ENCODE measurements around the gene COX19.

The COX19 gene

DNA sequence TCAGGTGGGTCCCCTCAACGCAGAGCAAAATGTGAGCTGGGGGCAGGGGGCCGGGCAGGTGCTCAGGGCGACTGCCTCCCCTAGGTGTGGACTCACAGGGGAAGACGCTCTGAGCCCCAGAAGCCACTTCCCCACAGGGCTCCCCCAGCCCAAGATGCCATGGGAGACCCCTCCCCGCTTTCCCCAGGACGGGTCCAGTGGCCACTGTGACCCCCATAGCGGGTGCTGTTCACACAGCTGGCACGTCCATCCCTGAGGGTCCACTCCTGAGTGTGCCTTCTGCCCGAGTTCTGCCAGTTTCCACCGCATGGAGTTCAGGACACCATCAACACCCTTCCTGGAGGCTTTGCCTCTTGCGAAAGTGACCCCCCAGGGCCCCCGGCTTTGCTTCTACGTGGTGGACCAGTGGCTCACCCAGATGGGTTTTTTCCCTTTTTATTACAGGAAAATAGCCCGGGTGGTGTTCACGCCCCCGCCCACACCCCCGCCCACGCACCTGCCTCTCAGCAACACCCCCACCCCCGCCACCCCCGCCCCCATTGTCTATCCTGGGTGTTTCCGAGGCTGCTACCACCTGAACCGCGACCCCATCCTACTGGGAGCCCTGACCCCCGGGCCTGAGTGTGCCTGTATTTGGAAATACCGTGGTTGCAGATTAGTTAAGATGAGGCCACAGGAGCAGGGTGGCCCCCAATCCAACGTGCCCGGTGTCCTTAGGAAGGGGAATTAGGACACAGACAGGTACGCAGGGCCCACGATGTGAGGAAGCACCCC, 52.8 kb downstream of the COX19 start:
- peak; percentile 45 to 55 (median 48) for DNase-seq

DNA sequence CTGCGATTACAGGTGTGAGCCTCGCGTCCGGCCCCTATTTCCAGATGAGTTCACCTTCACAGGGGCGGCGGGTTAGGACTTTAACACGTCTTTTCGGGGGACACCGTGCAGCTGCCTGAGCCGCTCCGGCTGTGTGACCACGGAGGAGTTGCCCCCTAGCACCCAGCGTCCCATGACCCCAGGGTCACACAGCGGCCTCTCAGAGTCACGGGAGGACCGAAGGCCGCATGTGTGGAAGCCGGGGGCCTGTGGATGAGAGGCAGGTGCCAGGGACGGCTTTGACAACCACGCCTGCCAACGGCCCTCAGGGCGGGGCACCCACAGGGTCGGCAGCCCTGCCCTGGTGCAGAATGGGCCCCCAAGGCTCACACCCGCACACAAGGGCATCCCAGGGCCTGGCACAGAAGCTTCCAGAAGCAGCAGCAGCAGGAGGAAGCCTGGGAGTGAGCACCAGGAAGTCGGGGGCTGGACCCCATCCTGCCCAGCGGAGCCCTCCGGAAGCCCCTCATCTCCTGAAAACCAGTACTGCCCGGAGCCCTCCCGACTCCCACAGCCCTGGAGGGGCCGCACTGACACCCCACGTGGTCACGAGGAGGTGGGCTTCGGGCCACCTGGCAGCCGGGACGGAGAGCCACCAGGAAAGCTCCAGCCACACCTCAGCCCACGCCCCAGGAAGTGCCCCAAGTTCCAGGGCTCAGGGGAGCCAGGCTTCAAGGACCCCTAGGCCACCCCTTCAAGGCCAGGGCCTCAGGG, 53.6 kb downstream of the COX19 start:
- DNase-seq, result no peak

DNA sequence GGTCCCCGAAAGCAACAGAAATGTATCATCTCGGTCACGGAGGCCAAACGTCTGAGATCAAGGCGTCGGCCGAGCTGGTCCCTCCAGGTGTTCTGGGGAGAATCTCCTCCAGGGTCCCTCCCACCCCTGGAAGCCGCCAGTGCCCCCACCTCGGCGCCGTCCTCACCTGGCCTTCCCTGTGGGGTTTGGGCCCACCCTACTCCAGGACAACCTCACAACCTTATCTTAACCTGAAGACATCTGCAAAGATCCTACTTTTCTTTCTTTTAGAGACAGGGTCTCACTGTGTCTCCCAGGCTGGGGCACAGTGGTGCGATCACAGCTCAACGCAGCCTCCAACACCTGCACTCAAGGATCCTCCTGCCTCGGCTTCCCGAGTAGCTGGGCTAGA, 54.3 kb downstream of the COX19 start:
- DNase-seq, result no peak

GRCh38 chr7:920351-921070, 54.8 kb downstream of the COX19 start:
- no peak for DNase-seq

GRCh38 chr7:919924-920341, 55.4 kb downstream of the COX19 start:
- DNase-seq, result no peak

GRCh38 chr7:919114-919442, 56.3 kb downstream of the COX19 start:
- no peak for DNase-seq

GRCh38 chr7:918441-919113, 56.8 kb downstream of the COX19 start:
- DNase-seq, result no peak

DNA sequence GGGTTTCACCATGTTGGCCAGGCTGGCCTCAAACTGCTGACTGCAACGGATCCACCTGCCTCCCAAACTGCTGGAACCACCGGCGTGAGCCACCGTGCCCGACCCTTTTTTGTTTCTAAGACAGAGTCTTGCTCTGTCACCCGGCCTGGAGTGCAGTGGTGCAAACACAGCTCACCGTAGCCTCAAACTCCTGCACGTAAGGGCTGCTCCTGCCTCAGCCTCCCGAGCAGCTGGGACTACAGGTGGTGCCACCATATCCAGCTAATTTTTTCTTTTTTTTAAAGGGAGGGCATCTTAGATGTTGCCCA, 57.3 kb downstream of the COX19 start:
- DNase-seq, result no peak

DNA sequence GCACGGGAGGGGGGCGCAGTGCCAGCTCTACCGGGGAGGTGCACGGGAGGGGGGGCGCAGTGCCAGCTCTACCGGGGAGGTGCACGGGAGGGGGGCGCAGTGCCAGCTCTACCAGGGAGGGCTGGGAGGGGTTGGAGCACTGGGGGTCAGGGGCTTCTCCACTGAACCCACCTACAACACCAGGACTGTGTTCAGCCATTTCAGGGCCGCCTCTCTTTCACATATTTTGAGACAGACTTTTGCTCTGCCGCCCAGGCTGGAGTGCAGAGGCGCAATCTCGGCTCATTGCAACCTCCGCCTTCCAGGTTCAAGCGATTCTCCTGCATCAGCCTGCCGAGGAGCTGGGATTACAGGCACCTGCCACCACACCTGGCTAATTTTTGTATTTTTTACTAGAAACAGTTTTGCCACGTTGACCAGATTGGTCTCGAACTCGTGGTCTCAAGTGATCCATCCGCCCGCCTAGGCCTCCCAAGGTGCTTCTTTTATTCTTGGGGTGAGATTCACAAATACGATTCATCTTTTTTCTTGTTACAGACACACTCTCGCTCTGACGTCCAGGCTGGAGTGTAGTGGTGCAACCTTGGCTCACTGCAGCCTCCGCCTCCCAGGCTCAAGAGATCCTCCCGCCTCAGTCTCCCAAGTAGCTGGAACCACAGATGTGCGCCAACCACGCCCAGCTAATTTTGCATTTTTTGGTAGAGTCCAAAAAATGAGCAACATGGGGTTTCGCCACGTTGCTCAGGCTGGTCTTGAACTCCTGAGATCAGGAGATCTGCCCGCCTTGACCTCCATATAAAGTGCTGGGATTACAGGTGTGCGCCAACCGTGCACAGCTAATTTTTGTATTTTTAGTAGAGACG, 57.9 kb downstream of the COX19 start:
- DNase-seq, result no peak

DNA sequence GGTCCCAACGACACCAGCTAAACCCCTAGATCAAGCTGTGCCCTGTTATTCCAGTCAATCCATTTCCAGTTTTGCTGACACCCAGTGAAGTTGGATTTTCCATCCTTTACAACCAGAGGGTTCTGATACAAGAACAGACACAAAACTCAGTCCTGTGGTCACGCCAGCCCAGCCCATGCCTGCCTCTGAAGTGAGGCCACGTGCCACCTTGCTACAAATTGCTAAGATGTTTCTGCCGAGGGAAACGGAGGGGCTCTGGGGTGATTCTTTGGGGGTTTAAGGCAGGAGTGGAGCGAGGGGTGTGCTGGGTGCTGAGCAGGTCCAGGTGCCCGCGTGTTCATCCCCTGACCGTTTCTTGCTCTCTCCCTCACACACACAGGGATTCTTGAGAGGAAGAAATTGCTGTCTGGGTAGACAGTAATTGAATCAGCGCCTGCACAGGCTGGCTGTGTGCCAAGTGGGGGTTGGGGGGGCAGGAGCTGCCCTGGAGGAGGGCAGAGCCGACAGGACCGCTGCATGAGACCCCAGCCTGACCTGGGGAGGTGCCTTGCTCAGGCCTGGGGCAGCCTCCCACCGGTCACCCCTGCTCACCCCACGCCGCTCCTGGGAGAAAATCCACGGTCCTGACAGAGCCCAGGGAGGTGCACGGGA, 58.9 kb downstream of the COX19 start:
- DNase-seq, result no peak

Data from suppressor macrophage treated with lipopolysaccharide for 1 hour (primary cell).